Glutamatergic neuron (in vitro differentiated cells): Measurements from ENCODE around the gene SSBP3. TPM values are rescaled to one million over a fixed set of nuclear protein-coding genes. Genes with fewer than 3 reads are reported as not detected.
A peak's percentile ranks its signal among the peaks of the same experiment; 100 is the strongest.

Source experiments
- DNase-seq: peaks from one replicate; pipeline ENCODE4 v3.0.0; 2022
- H3K27ac Mint-ChIP-seq: one replicate; pipeline ENCODE4 v1.8.0; 2020; ENCODE audit warnings: mild to moderate bottlenecking, mixed read lengths, inconsistent platforms; ENCODE audit not compliant: unreplicated experiment
- H3K27me3 Mint-ChIP-seq: one replicate; pipeline ENCODE4 v1.8.0; 2020; ENCODE audit warnings: mild to moderate bottlenecking, moderate library complexity, mixed read lengths, inconsistent platforms; ENCODE audit not compliant: unreplicated experiment
- H3K36me3 Mint-ChIP-seq: one replicate; pipeline ENCODE4 v1.8.0; 2020; ENCODE audit warnings: mild to moderate bottlenecking, mixed read lengths, inconsistent platforms; ENCODE audit not compliant: unreplicated experiment
- H3K4me1 Mint-ChIP-seq: one replicate; pipeline ENCODE4 v1.8.0; 2020; ENCODE audit warnings: mild to moderate bottlenecking, low read depth, mixed read lengths, inconsistent platforms; ENCODE audit not compliant: unreplicated experiment
- H3K4me3 Mint-ChIP-seq: one replicate; pipeline ENCODE4 v1.8.0; 2020; ENCODE audit warnings: mild to moderate bottlenecking, mixed read lengths, inconsistent platforms; ENCODE audit not compliant: unreplicated experiment
- H3K9me3 Mint-ChIP-seq: one replicate; pipeline ENCODE4 v1.8.0; 2020; ENCODE audit warnings: mild to moderate bottlenecking, moderate library complexity, mixed read lengths, inconsistent platforms; ENCODE audit not compliant: unreplicated experiment
- total RNA-seq: library from RNA; stranded (reverse); fragmentation: NEBNext Ultra II Directional; extraction: Animal tissue kit (Norgen Biotek cat#: 25700); gene quantifications from one replicate; pipeline ENCODE4 v1.2.1, GENCODE V29; 2021; ENCODE audit not compliant: unreplicated experiment
- TF ChIP-seq, protein P1 (sequence below): fragments of 200-600 bp; sonication (generic); IDR thresholded peaks from one replicate; pipeline ENCODE4 v1.5.0; 2021; ENCODE audit not compliant: partially characterized antibody, unreplicated experiment

The SSBP3 gene
- total RNA-seq, 1 donor from 2014 or later: 608 TPM

DNA sequence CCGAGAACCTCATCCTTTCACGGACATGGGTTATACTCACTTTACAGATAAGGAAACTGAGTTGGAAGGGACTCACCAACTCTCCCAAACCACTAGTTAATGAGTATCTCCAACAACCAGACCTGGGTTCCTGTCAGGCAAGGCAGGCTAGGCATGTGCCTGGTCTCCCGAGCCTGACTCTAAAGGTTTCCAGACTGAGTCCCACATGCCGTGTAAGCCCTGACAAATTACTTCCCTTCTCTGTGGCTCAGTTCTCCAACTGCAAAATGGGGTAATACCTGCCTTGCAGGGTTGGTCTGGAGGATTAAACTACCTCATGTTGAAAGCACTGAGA, 34.3 kb downstream of the SSBP3 start:
- Mint-ChIP-seq H3K36me3 (peaks cover 4% of the 10 kb centered on the region), H3K27ac (peak overlapping the region; percentile 59), H3K27me3 (peaks cover 26% of the 10 kb centered on the region), H3K9me3 (peaks cover 32% of the 10 kb centered on the region), H3K4me1 (peaks cover 86% of the 10 kb centered on the region), H3K4me3 (no peak overlapping the region)
- no peak for DNase-seq
- TF ChIP-seq, protein P1, sequence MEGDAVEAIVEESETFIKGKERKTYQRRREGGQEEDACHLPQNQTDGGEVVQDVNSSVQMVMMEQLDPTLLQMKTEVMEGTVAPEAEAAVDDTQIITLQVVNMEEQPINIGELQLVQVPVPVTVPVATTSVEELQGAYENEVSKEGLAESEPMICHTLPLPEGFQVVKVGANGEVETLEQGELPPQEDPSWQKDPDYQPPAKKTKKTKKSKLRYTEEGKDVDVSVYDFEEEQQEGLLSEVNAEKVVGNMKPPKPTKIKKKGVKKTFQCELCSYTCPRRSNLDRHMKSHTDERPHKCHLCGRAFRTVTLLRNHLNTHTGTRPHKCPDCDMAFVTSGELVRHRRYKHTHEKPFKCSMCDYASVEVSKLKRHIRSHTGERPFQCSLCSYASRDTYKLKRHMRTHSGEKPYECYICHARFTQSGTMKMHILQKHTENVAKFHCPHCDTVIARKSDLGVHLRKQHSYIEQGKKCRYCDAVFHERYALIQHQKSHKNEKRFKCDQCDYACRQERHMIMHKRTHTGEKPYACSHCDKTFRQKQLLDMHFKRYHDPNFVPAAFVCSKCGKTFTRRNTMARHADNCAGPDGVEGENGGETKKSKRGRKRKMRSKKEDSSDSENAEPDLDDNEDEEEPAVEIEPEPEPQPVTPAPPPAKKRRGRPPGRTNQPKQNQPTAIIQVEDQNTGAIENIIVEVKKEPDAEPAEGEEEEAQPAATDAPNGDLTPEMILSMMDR: no peak

DNA sequence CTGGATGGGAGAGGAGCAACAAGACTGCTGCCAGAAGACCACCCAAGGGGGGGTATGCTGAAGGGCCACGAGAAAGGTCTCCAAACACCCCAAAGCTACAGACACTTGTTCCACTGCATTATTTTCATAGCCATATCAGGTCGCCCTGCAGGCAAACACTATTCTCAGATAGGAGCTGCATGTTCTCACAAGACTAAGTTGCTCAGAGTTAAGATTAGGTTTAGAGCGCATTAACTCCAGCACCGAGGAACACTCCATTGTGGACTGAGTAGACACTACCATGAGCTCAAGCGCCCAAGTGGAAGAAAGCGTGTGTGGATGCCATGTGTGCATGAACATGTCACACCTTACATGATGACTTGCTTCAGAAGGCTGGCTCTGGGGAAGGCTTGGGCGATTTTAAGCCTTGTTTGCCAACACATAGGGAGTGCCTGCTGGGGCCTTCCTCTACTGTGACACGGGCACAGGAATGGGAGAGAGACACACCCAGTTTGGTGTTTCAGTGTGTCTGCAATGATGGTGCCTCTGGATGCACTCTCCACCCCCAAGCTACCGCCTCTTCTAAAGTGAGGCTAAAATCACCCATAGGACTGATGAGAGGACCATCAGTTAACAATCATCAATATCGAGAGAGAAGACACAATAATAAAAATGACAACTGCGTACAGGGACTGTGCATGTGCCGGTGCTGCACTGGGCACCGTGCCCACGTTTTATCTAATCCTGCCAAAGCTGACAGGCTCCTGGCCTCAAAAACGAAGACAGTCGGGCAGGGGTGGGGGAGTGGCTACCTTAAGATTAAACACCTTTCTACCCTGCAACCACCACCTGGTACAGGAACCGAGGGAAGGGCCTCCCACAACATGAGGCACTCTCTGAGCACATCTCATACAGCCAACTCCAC, 34.9 kb downstream of the SSBP3 start:
- Mint-ChIP-seq H3K27ac (peak overlapping the region; percentile 62), H3K4me3 (peak overlapping the region; percentile 69), H3K27me3 (peaks cover 24% of the 10 kb centered on the region), H3K9me3 (peaks cover 28% of the 10 kb centered on the region), H3K36me3 (peaks cover 4% of the 10 kb centered on the region), H3K4me1 (peaks cover 83% of the 10 kb centered on the region)
- TF ChIP-seq, protein P1: no peak
- DNase-seq: no peak

DNA sequence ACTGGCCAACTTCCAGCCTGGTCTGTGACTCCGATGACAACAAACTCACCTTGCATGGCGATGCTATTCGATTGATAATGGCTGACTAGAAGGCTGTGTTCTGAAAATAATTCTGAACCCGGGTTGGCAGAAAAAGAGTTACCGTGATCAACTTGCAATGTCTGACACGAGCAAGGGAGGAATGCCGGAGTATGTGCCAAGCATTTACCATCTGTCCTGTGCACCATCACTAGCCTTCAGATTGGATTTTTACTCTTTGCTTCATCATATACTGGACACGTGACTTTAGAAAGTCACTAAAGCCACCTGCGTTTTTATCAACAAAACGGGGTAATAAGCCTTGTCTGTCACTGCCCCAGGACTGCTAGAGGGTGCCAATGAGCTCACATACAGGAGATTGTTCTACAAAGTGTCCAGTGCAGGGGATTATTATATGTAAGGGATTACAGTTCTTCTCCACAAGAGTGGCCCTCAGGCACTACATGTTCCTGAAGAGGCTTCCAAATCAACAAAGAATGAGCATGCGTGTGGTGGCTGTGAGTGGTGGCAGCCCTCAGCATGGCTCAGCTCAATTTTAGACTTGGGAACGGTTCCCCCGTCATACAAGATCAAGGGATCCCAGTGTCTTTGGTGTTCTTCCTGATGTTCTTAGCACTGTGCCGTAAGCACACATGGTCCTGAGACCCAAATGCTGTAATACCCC, 35.8 kb downstream of the SSBP3 start:
- Mint-ChIP-seq H3K4me1 (peaks cover 84% of the 10 kb centered on the region), H3K27ac (peak overlapping the region; percentile 62), H3K27me3 (peaks cover 24% of the 10 kb centered on the region), H3K4me3 (peak overlapping the region; percentile 69), H3K36me3 (peaks cover 4% of the 10 kb centered on the region), H3K9me3 (peaks cover 25% of the 10 kb centered on the region)
- TF ChIP-seq, protein P1: no peak
- DNase-seq: no peak

DNA sequence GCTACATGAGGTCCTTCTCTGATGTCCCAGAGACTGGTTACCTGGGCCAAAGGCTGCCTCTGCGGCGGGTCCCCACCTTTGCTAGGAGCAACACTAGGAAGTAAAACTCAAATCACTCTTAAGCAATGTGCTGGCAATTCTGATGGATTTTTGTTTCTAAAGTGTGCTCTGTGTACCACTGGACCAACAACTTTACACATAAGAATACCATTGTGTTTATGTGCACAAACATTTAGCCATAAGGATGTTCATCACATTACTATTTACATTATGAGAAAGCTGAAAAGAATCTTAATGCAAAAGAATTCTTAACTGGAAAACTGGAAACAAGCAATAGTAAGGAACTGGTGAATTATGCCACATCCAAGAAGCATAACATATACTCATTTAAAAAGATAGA, 38.6 kb downstream of the SSBP3 start:
- Mint-ChIP-seq H3K36me3 (peaks cover 5% of the 10 kb centered on the region), H3K4me3 (no peak overlapping the region), H3K27ac (peak overlapping the region; percentile 76), H3K27me3 (peaks cover 29% of the 10 kb centered on the region), H3K4me1 (peaks cover 87% of the 10 kb centered on the region), H3K9me3 (peaks cover 28% of the 10 kb centered on the region)
- no peak for DNase-seq
- TF ChIP-seq, protein P1: no peak

DNA sequence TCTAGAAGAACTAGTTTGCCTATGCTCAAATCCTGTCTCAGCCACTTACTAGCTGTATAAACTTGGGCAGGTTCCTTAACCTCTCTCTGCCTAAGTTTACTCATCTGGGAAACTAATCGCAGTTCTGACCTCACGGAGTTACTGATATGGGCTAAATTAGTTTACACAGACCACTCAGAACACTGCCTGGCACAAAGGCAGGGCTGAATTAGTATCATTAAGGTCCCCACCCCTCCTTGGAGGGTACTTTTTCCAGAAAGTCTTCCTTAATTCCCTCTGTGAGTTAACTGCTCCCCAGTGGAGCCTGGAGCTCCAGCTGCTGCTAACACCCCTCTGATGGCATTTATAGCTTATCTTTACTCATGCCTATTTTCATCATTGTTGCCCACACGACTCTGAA, 40.3 kb downstream of the SSBP3 start:
- TF ChIP-seq, protein P1: no peak
- Mint-ChIP-seq H3K36me3 (peaks cover 5% of the 10 kb centered on the region), H3K9me3 (peaks cover 24% of the 10 kb centered on the region), H3K4me1 (peaks cover 86% of the 10 kb centered on the region), H3K4me3 (peak overlapping the region; percentile 66), H3K27me3 (peaks cover 24% of the 10 kb centered on the region), H3K27ac (peak overlapping the region; percentile 86)
- DNase-seq: no peak
